NCI-H187 treated with DMSO at 0.1 percent for 48 hours (cell line): ENCODE measurements around the gene ZNF41.

Source experiments
- DNase-seq: peaks from one replicate; lab custom pipeline; 2025; lab: John Stamatoyannopoulos, UW

ZNF41 gene

GRCh38 chrX:47489507-47490275, 6.7 kb upstream of the ZNF41 start:
- DNase-seq: no peak

DNA sequence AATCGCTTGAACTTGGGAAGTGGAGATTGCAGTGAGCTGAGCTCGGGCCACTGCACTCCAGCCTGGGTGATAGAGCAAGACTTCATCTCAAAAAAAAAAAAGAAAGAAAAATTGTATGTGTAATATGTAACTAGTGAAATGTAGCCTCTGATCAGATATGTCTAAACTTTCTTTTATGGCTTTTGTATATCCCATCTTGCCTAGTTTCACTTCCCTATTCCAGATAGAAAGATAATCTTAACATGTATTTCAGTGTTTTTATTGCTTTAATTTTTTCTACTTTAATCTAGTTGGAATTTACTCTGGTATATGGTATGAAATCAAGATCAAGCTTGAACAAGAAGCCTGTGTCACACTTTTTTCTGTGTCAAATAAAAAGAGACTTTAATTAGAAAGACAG, 1.9 kb upstream of the ZNF41 start:
- no peak for DNase-seq

DNA sequence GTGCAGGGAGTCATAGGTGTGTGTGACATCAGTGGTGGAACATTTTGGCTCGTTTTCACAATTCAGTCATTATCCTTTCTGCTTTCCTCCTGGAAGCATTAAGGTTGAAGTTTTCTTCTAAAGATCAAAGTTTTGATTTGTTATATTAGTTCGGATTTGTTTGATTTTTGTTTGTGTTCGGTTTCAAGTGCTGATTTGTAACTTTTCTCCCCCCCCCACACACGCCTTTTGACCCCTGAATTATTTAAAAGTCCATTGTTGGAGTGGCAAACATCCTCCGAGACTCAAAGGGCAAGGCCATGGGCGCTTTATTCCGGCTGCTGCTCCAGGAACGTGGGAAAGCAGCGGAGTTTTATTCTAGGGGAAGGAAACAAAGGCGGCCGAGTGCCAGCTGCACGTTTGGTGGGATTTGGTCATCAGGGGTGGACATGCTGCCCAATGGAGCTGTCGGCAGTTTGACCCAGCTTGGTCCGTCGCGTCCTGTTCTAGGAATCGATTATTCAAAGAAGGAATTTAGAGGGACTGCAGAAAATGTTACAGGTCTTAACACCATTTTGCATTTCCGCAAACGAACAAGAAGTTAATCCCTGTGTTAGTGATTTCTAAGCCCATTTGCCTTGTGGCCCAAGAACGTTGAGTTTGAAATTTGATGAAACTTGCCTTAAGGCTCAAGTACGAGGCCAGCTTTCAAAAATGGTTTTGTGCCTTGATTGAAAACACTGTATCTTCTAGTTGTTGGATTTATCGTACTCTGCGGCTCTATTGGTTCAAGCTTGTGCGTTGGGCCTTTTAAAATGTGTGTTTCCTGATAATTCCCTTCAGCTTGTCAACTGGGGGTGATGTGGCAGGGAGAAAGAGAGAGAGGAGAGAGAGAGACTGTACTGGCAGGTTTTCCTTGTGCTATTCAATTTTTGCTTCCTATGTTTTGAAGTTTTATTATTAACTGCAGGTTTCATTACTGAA, 565 bp upstream of the ZNF41 start:
- DNase-seq: no peak

DNA sequence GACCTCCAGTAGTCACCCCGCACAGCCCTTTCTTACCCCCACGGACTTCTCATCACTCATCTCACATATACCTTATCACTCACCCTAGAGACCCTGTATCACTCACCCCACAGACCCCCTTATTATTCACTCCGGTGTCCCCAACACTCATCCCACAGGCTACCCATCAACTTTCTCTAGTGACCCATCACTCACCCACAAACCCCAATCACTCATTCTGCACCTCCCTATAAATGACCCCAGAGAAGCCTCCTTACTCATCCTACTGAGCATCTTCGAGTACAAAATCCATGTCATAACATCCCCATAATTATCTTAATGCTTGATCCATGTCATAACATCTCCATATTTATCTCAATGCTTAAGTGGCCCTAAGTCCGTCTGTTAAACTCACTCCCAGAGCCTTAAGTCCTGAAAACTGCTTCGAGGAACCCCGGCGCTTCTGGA, 934 bp downstream of the ZNF41 start:
- no peak for DNase-seq

DNA sequence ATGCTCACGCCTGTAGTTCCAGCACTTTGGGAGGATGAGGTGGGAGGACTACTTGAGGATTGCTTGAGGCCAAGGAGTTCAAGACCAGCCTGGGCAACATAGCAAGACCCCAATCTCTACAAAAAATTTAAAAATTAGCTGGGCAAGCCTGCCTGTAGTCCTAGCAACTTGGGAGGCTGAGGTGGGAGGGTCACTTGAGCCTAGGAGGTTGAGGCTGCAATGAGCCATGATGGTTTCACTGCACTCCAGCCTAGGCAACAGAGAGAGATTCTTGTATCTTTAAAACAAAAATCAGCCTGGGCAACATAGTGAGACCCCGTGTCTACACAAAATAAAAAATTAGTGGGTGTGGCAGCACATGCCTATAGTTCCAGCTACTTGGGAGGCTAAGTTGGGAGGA, 1.9 kb downstream of the ZNF41 start:
- DNase-seq: no peak

- DNase-seq: no peak
Measured at GRCh38 chrX:47480576-47480975, 2.4 kb downstream of the ZNF41 start.

- no peak for DNase-seq
Measured at GRCh38 chrX:47475476-47475875, 7.5 kb downstream of the ZNF41 start.

DNA sequence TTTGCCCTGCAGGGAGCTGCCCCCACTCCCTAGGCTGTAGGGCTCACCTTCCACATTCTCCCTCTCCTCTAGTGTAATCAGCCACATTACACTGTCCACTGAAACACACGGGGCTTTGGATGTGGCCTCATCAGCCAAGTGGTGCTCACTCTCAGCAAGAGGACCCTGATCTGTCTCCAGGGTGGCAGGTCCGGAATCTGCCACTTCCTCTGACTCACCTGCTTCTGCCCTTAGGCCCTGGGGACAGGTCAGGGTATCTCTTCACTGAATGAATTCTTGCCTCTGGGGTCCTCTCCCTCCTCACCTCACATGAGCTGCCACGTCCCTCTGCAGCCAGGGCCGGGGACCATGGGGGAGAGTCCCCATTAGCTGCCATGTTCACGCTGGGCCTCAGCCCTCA, 15.9 kb downstream of the ZNF41 start:
- DNase-seq: no peak

DNA sequence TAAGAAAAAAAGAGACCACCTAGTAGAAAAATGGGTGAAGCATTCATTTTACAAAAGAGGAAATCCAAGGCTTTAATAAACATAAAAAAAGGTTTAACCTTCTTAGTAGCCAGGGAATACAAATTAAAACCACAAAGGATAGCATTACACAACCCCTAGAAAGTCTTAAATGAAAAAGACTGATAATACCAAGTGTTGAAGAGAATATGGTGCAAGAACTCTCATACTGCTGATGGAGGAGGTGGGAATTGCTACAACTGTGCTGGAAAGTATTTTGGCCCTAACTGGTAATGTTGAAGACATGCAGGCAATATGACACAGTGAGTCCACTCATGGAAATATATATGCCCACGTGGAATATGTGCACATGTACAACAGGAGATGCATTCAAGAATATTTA, 22.5 kb downstream of the ZNF41 start:
- DNase-seq: no peak

- no peak for DNase-seq
Measured at GRCh38 chrX:47458528-47458927, 24.5 kb downstream of the ZNF41 start.

- DNase-seq: no peak
Measured at GRCh38 chrX:47456080-47456479, 26.9 kb downstream of the ZNF41 start.

DNA sequence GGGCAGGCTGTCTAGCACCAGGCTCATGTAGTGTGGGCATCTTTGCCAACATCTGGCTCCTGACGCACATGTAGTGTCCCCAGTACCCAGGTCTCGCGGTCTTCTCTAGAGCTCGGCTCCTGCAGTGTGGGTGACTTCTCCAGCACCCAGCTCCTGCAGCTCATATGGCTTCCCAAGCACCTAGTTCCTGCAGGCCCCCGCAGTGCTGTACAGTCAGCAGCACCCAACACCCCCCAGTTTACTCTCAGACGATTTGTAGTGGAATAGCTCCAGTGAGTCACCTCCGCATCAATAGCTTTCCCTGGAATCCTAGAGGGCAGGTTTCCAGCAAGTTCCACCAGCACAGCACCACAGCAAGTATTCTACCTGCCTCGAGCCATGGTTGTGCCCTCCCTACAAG, 30.9 kb downstream of the ZNF41 start:
- DNase-seq: no peak

GRCh38 chrX:47448165-47448806, 34.7 kb downstream of the ZNF41 start:
- DNase-seq: no peak

DNA sequence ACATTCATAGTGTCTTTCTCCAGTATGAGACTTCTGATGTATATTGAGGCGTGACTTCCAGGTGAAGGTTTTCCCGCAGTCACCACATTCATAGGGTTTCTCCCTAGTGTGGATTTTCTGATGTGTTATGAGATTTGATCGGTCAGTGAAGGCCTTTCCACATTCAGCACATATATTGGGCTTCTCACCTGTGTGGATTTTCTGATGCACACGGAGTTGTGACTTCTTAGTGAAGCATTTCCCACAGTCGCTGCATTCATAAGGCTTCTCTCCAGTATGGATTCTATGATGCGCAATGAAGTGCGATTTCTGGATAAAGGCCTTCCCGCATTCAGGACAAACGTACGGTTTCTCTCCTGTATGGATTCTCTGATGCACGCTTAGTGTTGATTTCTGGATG, 35.4 kb downstream of the ZNF41 start:
- no peak for DNase-seq

DNA sequence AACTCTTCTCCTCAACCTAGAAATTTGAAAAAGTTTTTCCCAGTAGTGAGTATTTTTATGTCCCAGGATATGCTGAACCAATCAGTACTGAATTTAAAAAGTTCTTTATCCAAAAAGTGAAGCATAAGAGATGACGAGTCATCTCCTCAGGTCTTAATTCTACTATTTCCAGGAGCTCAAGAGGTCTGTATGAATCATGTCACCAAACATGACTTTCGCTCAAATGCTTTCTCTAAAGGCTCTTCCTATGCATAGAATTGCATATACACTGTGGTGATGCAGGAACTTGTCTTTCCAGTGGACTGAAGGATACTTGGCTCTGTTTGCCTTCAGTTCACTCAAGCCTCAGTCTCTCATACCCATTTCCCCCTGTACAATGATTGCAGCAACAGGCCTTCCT, 36.1 kb downstream of the ZNF41 start:
- DNase-seq: no peak

DNA sequence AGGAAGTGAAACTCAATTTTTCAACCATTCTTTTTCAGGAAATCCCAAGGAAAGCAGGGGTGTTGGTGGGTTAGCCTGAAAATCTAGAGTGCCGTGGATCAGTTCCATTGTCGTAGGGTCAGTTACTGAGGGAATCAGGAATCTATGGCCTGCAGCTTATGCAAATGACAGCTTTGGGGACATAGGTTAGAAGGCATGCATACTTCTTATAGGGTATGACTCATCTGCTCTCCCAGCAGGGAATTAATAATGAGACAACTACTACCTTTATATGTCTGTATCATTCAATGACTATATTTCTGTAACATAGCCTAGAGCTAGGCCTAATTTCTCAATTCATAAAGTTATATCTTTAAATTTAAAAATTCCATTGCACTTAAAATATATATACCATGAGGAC, 36.6 kb downstream of the ZNF41 start:
- no peak for DNase-seq

GRCh38 chrX:47430925-47431324, 52.1 kb downstream of the ZNF41 start:
- no peak for DNase-seq

DNA sequence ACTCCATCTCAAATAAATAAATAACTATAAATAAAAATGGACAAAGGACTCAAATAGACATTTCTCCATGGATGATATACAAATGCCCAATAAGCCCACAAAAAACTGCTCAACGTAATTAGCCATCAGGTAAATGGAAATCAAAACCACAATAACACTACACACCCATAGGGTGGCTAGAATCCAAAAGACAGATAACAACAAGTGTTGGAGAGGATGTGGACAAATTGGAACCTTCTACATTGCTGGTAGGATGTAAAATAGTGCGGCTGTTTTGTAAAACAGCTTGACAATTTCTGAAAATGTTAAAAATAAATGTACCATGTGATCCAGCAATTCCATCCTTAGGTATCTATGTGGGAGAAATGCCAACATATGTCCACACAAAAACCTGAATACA, 60.6 kb downstream of the ZNF41 start:
- DNase-seq: no peak

DNA sequence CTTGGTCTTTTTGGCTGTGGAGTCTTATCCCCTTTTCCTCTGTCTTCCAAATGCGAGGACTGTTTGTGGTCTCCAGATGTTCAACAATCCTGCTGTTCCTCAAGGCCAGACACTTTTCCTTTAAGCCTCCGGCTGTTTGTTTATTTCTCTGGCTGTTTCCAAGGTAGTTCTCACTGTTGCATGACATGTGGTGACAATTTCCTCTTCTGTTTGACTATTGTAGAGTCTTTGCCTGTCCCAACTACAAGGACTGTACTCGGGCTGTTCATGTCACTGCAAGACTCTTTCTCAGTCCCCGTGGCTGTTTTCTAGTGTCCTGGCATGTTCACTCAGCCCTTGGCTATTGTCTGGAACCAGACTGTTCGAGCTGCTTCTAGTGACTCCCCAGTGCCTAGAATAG, 62.1 kb downstream of the ZNF41 start:
- DNase-seq: no peak

- DNase-seq: no peak
Measured at GRCh38 chrX:47420265-47420664, 62.8 kb downstream of the ZNF41 start.

GRCh38 chrX:47413179-47413594, 69.8 kb downstream of the ZNF41 start:
- no peak for DNase-seq
